NCI-H526 treated with DMSO at 0.1 percent for 48 hours (cell line): ENCODE measurements around the gene AMFR.

Experiments used
- DNase-seq: peaks from one replicate; lab custom pipeline; 2025; lab: John Stamatoyannopoulos, UW

AMFR gene

DNA sequence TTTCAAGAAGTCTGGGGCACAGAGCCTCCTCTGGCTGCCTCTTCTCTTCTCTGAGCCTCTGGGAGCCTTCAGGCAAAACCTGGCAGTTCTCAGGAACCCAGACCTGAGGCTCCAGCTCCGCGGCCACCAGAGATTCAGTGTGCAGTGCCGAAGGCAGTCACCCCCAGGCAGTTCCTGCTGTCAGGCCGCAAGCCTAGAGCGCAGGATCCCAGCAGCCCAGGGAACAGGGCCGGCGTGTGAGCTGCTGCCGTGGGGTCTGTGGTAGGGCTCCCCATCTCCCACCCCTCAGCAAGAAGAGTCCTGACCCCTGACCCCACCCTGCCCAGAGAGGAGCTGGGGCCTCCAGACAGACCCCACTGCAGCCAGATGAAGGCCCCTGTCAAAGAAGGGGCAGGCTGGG is 78.2 kb downstream of the AMFR start:
- no peak for DNase-seq

DNA sequence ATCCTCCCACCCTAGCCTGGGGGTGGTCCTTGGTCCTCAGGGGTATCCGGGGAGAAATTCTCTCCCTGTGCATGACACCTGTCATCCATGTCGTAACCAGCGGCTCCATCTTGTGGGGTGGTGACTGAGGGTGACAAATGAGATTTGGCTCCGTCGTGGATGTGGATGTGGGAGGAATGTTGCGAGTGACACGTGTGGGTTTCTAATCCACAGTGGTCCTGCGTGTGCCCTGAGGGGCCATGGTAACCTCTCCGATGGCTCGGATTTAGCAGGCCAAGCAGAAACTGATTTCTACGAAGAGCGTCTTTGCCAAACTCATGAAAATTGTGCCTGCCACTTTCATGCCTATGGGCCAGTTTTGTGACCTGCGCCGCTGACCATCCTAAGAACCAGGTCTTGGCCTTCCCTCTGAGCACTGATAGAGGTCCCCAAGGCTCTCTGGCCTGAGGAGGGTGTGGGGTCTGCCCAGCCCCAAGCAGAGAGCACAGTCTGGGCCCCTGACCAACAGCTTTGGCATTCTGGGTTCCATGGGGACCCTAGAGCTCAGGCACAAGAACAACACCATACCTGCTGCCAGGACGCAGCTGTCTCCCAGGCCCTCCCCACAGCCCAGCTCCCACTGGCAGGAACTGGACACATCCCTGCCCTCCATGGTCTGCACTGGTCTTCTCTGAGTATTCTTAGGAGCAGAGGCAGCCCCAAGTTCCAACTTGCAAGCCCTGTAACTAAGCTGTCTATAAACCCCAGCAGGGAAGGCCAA is 79.0 kb downstream of the AMFR start:
- no peak for DNase-seq

DNA sequence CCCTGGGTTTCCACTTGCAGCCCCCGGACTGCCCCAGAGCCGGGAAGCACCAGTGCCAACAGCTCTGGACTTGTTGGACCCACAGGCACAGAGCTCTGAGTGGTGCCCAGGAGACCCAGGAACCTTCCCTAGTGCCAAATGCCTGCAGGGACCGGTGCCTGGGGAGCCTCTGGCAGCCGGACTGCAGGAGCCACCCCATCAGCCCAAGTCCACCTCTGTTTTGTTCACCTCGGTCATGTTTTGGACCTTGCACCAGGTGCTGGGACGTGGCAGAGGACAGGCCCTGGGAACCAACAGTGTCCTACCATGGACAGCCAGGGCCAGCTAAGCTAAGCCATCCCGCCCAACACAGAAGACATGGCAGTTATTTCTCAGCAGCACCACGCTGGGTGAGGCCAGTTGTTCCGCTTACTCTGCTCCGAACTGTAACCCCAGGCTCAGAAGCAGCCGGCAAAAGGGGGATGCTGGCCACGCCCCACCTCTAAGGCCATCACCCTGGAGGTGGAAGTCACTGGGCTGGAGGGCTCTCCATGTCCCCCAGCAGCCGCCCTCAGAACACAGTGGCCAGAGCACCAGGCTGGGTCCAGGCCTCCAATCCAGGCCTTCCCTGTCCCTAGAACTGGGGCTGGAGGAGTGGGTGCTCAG is 79.8 kb downstream of the AMFR start:
- DNase-seq, result no peak

DNA sequence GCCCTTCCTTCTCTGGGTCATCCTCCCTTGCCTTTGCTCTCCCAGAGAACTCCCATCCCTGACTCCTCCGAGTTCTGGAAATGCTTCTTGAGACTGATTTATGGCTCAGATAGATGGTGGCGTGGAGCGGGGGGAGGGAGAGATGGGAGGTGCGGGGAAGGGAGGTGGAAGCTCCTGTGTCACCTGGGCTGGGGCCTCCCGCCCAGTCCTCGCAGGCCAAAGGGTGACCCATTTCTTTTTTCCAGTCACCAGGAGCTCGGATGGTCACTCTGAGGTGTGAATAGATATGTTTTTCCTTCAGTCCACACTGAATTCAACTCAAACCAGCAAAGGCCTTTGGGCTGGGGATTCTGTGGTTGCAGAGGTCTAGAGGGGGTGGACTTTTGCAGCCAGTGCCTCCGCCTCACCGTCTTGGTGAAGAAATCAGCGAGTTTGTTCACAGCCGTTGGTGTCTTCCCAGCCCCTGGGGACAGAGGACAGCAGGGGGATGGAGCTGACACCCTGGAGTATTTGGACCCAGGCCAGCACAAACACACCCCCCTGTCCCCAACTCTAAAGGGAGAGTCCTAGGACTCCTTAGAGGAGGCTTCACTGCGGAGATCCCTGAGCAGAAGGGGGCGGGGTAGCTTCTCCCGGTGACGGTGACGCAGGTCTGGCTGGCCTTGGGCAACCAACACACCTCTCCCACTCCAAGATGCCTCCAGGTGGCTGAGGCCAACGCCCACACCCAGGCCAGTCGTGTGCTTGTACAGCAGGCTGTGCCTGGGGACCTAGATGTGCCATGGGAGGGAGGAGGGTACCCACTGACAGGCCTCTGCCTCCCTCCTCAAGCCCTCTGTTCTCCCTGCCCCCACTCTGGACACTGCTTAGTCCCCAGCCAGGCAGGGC is 80.6 kb downstream of the AMFR start:
- DNase-seq, result no peak

DNA sequence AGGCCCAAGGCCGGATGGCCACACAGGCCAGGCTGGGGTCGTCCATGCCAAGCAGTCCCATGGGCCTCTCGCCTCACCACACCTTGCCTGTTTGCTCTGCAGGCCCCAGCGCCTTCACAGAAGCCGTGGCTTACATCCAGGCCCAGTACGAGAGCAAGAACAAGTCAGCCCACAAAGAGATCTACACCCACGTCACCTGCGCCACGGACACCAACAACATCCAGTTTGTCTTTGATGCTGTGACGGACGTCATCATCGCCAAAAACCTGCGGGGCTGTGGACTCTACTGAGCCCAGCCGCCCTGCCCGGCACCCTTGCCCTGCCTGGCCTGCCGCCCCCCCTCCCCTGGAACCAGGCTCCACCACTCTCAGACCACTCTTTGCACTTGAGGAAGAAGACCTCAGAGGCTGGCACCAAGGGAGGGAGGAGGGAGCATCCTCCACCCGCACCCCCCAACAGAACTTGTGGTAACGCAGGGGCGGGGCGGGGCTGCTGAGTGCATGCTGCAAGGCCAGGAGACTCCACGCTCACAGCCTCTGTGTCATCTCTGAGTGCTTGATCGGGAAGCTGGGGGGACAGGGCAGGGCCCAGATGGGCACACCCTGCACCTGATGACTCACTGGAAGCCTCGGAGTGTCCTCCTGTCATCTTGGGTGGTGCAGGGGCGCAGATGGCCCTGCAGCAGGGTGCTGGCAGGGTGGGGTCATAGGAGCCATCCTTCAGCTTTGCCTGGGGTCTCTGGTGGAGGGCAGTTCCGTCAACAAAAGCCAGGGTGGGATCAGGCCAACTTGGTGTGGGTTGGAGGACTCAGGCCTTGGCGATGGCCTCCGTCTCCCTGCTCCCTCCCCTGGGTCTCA is 81.5 kb downstream of the AMFR start:
- DNase-seq, result no peak

- no peak for DNase-seq
Observed at GRCh38 chr16:56341656-56342399, 83.5 kb downstream of the AMFR start.

- no peak for DNase-seq
Observed at GRCh38 chr16:56340864-56341365, 84.4 kb downstream of the AMFR start.

- DNase-seq, result no peak
Observed at GRCh38 chr16:56340416-56340815, 84.9 kb downstream of the AMFR start.

DNA sequence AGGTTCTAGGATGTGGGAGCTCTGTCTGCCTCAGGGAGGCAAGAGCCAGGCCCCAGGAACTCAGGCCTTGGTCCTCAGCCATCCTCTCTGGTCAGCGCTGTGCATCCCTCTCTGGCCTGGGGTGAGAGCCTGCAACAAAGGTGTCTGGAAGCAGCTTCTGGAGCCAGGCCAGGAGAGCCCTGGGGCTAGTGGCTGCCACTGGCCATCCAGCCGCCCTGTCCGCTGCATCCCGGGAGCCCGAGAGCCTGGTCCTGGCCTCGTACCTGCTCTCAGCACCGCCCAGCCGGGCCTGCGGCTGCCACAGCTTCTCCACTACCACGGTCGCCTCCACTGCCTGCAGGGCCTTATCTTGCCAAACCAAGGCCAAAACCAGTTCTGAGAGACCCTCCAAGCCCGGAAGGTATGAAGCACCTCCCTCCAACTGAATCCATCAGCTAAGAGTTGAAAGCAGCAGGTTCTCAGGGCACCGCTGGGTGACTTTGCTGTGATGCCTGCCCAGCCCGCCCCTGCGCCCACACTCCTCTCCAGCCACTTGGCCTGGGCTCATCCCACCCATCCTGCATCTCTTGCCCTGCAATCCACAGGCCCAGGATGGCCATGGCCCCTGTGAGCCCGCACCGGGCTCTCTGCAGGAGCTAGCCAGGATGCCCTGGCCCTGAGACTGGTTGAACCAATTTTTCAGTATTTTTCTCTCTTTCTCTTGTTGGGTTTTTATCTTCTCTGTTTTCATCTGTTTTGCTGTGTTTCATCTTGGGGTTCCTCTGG is 85.7 kb downstream of the AMFR start:
- DNase-seq, result no peak

DNA sequence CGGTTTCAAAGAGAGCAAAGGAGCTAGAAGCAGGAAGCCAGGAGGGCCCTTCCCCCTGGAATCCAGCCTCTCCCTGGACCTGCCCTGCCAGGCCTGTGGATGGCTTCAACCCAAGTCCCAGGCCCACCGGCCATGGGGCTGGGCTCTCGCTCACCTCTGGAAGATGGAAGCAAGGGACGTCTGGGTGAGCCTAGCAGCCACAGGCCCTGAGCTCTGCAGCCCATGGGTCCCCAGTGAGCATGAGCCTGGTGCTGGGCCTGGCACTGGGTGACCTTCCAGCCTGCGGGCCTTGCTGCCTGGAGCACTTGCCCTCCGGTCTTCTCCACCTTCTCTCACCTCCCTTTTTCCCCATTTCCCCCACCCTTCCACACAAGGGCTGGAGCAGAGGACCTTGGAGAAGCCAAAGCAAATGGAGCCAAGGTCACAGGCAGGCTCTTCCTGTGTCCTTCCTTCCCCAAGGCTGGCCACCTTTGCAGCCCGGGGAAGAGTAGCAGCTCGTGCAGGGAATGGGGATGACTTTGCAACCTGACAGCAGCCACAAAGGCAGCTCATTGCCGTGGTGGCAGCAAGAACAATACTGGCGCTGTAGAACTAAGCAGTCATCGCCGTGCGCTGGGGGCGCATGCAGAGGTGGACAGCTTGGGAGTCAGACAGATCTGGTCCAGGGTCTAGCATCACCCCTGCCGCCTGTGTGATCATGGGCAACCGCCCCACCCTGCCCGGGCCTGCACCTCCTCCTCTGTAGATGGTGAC is 86.6 kb downstream of the AMFR start:
- DNase-seq, result no peak

DNA sequence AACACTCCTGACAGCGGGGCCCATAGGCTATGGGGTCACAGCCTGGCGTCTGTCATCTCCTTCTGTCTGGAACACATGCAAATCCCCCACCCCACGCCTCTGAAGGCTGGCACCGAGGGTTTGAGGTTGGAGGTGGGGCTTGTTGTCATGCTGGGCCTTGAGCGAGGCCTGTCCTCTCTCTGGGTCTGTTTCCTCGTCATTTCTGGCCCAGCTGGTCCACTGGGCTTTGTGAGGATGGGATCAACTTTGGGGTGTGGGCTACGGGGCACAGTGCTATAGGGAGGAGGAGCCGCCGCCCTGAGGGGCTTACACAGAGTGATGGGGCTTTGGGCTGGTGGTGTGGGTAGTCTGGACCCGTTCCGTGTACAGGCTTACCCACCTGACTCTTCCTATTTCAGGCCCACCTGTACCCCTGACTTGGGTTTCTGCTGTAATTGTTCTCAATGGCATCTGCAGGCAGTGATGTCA is 87.5 kb downstream of the AMFR start:
- no peak for DNase-seq

GRCh38 chr16:56337131-56337857 is 88.1 kb downstream of the AMFR start:
- DNase-seq, result no peak

DNA sequence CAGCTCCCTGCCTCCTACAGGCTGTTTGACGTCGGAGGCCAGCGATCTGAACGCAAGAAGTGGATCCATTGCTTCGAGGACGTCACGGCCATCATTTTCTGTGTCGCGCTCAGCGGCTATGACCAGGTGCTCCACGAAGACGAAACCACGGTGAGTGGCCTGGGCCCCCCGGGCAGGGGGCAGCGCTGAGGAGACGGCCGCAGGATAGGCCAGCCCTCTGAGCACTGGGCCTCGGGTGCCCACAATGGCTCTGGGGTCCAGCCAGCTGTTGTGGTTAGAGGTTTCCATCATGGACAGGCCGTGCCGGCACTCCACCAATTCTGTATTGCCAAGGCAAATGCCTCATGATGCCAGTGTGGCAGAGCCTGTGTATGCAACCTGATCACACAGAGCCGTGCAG is 88.6 kb downstream of the AMFR start:
- DNase-seq, result no peak

GRCh38 chr16:56336071-56336688 is 89.2 kb downstream of the AMFR start:
- DNase-seq, result no peak

- DNase-seq, result no peak
Observed at GRCh38 chr16:56334761-56335160, 90.6 kb downstream of the AMFR start.

DNA sequence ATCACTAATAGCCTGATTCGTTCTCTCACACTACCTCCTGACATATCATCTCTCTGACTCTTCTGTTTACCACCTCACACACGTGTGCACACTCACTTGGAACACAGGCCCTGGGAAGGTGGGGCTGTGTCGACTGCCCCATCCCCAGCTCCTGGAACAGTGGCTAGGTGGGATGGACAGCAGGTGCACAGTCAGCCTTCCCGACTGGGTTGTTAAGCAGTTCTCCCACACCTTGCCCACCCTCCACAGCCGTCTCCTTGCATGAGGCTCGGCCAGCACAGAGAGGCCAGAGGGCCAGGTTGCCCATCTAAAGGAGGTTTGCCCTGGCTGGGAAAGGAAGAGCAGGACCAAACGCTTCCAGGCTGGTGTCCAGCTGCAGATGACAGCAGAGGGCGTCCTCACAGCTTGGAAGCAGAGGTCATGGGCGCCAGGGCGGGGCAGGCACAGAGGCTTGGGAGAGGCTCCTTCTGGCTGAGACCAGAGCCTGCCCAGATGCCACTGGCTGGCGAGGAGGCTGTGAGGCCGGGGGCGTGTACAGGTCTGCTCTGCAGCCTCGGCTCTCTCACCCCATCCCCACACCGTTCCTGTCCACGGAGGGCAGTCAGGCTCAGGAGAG is 92.8 kb downstream of the AMFR start:
- DNase-seq, result no peak

DNA sequence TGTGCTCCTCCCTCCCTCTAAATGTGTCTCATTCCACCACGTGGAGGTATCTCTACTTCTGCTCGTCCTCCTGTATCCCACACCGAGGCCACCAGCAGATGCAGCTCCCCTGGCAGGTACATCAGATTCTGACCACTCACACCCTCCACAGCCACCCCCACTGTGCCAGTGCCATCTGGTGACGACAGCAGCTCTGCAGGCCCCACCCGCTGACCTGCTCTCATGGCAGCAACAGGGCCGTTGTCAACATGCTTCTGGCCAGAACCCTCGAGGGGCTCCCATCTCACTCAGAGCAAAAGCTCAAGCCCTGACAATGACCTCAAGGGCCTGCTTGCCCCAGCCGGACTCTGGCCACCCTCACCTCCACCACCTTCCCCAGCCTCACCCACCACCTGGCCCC is 93.4 kb downstream of the AMFR start:
- no peak for DNase-seq

DNA sequence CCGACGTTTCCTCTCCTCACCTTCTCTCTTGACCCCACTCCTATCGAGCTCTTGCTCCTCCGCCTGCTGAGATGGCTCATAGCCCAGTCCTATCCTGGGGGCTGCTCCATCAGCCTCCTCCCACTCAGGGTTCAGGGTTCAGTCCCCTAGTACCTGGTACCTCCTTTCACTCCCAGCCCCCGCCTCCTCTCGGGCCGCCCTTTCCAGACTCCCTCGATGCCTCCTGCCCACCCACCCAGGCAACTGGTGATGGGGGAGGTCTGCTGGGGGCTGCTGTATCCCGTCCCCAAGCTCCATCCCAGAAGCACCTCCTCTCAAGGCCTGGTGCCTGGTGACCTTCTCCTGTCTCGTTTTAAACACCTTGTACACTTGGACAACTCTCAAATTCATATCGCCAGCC is 93.9 kb downstream of the AMFR start:
- DNase-seq, result no peak
